Fibroblast of lung (primary cell): ENCODE results near the gene NIPSNAP2. TPM values are rescaled to one million over a fixed set of nuclear protein-coding genes. Genes with fewer than 3 reads are reported as not detected.
A peak's percentile ranks its signal among the peaks of the same experiment; 100 is the strongest.

Source experiments
- DNase-seq, 2 donors: peaks; one replicate each; pipeline versions ENCODE4 v3.0.0 to v3.0.0-alpha.2; 2010; ENCODE audit warnings: low read depth in 2 of 2
- H2AFZ ChIP-seq: 2 replicates; pipeline ENCODE4 v1.5.1; 2012; ENCODE audit warnings: low read length, control low read depth, inconsistent platforms
- H3K27ac ChIP-seq: 2 replicates; pipeline ENCODE4 v1.5.1; 2011; ENCODE audit warnings: low read length, control low read depth; ENCODE audit not compliant: insufficient read depth
- H3K27me3 ChIP-seq: 2 replicates; pipeline ENCODE4 v1.5.1; 2011; ENCODE audit warnings: mild to moderate bottlenecking, low read length; ENCODE audit not compliant: control insufficient read depth, insufficient read depth
- H3K36me3 ChIP-seq: 2 replicates; pipeline ENCODE4 v1.5.1; 2011; ENCODE audit warnings: low read length; ENCODE audit not compliant: control insufficient read depth, insufficient read depth
- H3K4me1 ChIP-seq: 2 replicates; pipeline ENCODE4 v1.5.1; 2011; ENCODE audit warnings: low read length; ENCODE audit not compliant: control insufficient read depth, insufficient read depth; ENCODE audit errors: extremely low read depth
- H3K4me2 ChIP-seq: 2 replicates; pipeline ENCODE4 v1.5.1; 2011; ENCODE audit warnings: low read length, control low read depth; ENCODE audit not compliant: insufficient read depth; ENCODE audit errors: extremely low read depth
- H3K4me3 ChIP-seq, 4 experiments: fragments of 200-600 bp in 1 of 4; sonication (generic) in 1 of 4; replicated peaks in 1 of 4; 2 replicates each; pipeline ENCODE4 v1.5.1; 2011 to 2016; ENCODE audit warnings: low read length in 4 of 4, low read depth in 3 of 4, mild to moderate bottlenecking in 3 of 4, control low read depth in 2 of 4, inconsistent platforms in 1 of 4, mixed read lengths in 1 of 4; ENCODE audit not compliant: insufficient read depth in 1 of 4; ENCODE audit errors: control extremely low read depth in 1 of 4
- H3K79me2 ChIP-seq: 2 replicates; pipeline ENCODE4 v1.5.1; 2012; ENCODE audit warnings: mild to moderate bottlenecking, low read length, inconsistent platforms; ENCODE audit not compliant: control insufficient read depth, insufficient read depth
- H3K9ac ChIP-seq: 2 replicates; pipeline ENCODE4 v1.5.1; 2011; ENCODE audit warnings: mild to moderate bottlenecking, low read length, control low read depth; ENCODE audit not compliant: insufficient read depth
- H3K9me3 ChIP-seq: 2 replicates; pipeline ENCODE4 v1.5.1; 2012; ENCODE audit warnings: low read depth, low read length; ENCODE audit not compliant: control insufficient read depth, insufficient read depth
- H4K20me1 ChIP-seq: 2 replicates; pipeline ENCODE4 v1.5.1; 2011; ENCODE audit warnings: low read length; ENCODE audit not compliant: control insufficient read depth, insufficient read depth; ENCODE audit errors: extremely low read depth
- EZH2 ChIP-seq: IDR thresholded peaks from 2 replicates; pipeline ENCODE4 v1.5.1; 2012; ENCODE audit warnings: low read length, control low read depth, mild to moderate bottlenecking; ENCODE audit errors: missing control alignments
- polyA plus RNA-seq, 2 donors: library from polyadenylated mRNA; depleted of rRNA in 1 of 2; stranded (reverse) in 1 of 2; unstranded in 1 of 2; fragments of >200 nt; gene quantifications; 2 replicates each; pipeline ENCODE4 v1.2.1, GENCODE V29; 2011 to 2012; ENCODE audit warnings: missing spikeins in 1 of 2
- total RNA-seq: library from RNA; depleted of rRNA; stranded (reverse); fragments of >200 nt; gene quantifications from 2 replicates; pipeline ENCODE4 v1.2.1, GENCODE V29; 2014
- TF ChIP-seq, protein P1 (sequence below), 2 donors: IDR thresholded peaks in 1 of 2; conservative IDR thresholded peaks in 1 of 2; 1 replicate in 1 of 2; 2 replicates in 1 of 2; pipeline ENCODE4 v1.5.1; 2011 to 2012; ENCODE audit warnings: low read length in 2 of 2, control low read depth in 1 of 2, inconsistent platforms in 1 of 2, low read depth in 1 of 2, mild to moderate bottlenecking in 1 of 2

Gene NIPSNAP2
- total and polyA plus RNA-seq, 2 donors (not counting 1 experiment from before 2014, with no cell fraction given), result 42.4 to 65.0 TPM

- no peak for DNase-seq
- Histone ChIP-seq H3K4me2 (no peak overlapping the region), H3K4me1 (no peaks in the 10 kb centered on the region), H3K9me3 (no peaks in the 10 kb centered on the region), H3K27me3 (no peaks in the 10 kb centered on the region), H3K79me2 (no peaks in the 10 kb centered on the region), H2AFZ (no peak overlapping the region), H3K27ac (no peak overlapping the region), H3K4me3 (no peak overlapping the region), H3K36me3 (no peaks in the 10 kb centered on the region), H4K20me1 (no peaks in the 10 kb centered on the region), H3K9ac (no peak overlapping the region)
- TF ChIP-seq, protein P1, sequence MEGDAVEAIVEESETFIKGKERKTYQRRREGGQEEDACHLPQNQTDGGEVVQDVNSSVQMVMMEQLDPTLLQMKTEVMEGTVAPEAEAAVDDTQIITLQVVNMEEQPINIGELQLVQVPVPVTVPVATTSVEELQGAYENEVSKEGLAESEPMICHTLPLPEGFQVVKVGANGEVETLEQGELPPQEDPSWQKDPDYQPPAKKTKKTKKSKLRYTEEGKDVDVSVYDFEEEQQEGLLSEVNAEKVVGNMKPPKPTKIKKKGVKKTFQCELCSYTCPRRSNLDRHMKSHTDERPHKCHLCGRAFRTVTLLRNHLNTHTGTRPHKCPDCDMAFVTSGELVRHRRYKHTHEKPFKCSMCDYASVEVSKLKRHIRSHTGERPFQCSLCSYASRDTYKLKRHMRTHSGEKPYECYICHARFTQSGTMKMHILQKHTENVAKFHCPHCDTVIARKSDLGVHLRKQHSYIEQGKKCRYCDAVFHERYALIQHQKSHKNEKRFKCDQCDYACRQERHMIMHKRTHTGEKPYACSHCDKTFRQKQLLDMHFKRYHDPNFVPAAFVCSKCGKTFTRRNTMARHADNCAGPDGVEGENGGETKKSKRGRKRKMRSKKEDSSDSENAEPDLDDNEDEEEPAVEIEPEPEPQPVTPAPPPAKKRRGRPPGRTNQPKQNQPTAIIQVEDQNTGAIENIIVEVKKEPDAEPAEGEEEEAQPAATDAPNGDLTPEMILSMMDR (conservative IDR thresholded peaks at IDR 0.05 in 1 of 2, IDR thresholded peaks at IDR 0.05 in 1 of 2; ENCODE audit: low read depth in 1 of 2, low read length in 2 of 2), result no peak
- TF ChIP-seq EZH2, result no peak
Observed at GRCh38 chr7:56023500-56023899, 59.1 kb downstream of the NIPSNAP2 start.

DNA sequence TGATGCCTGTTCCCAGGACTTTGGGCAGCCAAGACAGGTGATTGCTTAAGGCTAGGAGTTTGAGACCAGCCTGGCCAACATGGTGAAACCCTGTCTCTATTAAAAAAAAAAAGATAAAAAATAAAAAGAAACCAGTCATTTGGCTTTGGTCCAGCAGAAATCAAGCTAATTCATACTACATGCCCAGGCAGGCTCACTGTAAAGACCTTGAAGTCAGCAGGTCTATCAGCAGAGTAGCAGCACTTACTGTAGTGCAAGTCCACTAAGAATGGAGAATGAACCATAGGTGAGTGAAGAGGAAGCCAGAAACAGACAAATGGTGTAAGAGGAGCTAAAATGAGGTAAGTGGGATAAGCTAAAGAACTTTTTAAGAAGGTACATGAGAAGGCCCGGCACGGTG, 62.2 kb downstream of the NIPSNAP2 start:
- no peak overlapping the region for H3K4me3 ChIP-seq
- no peak overlapping the region for H3K4me2 ChIP-seq
- no peak overlapping the region for H3K27ac ChIP-seq
- no peaks in the 10 kb centered on the region for H3K9me3 ChIP-seq
- H3K79me2 ChIP-seq, result no peaks in the 10 kb centered on the region
- H3K4me1 ChIP-seq, result no peaks in the 10 kb centered on the region
- H3K27me3 ChIP-seq, result no peaks in the 10 kb centered on the region
- DNase-seq, result no peak
- TF ChIP-seq, protein P1 (conservative IDR thresholded peaks at IDR 0.05 in 1 of 2, IDR thresholded peaks at IDR 0.05 in 1 of 2; ENCODE audit: low read depth in 1 of 2, low read length in 2 of 2), result no peak
- TF ChIP-seq EZH2, result no peak
- H3K9ac ChIP-seq, result no peak overlapping the region
- H3K36me3 ChIP-seq, result no peaks in the 10 kb centered on the region
- no peak overlapping the region for H2AFZ ChIP-seq
- H4K20me1 ChIP-seq, result no peaks in the 10 kb centered on the region

- Histone ChIP-seq H3K4me3 (no peak overlapping the region), H3K9me3 (no peaks in the 10 kb centered on the region), H3K9ac (no peak overlapping the region), H3K4me1 (no peaks in the 10 kb centered on the region), H3K4me2 (no peak overlapping the region), H3K27ac (no peak overlapping the region), H4K20me1 (no peaks in the 10 kb centered on the region), H3K79me2 (no peaks in the 10 kb centered on the region), H3K36me3 (no peaks in the 10 kb centered on the region), H3K27me3 (no peaks in the 10 kb centered on the region), H2AFZ (no peak overlapping the region)
- TF ChIP-seq, protein P1 (conservative IDR thresholded peaks at IDR 0.05 in 1 of 2, IDR thresholded peaks at IDR 0.05 in 1 of 2; ENCODE audit: low read depth in 1 of 2, low read length in 2 of 2), result no peak
- no peak for TF ChIP-seq EZH2
- DNase-seq, result peak; percentile 50 to 77
Observed at GRCh38 chr7:56028942-56029630, 64.7 kb downstream of the NIPSNAP2 start.
